Esophagus squamous epithelium (tissue), 5 donors: ENCODE results near the gene KRT4. TPM values are rescaled to one million over a fixed set of nuclear protein-coding genes. Genes with fewer than 3 reads are reported as not detected.
"Not testable (repeated sequence)": the region's sequence is repeated elsewhere in the genome, so short reads cannot be mapped to it uniquely, and the experiment has no call there.

Experiments used
- DNase-seq: peaks from one replicate; lab custom pipeline; 2025; lab: John Stamatoyannopoulos, UW
- H3K27ac ChIP-seq, 4 donors: fragments of 200-600 bp; sonication (generic); one replicate each; pipeline ENCODE4 v1.5.1; 2016 to 2019; ENCODE audit warnings: mild to moderate bottlenecking in 1 of 4
- H3K27me3 ChIP-seq, 4 donors: fragments of 200-600 bp; sonication (generic); 1 replicate in 3 of 4; 2 replicates in 1 of 4; pipeline versions ENCODE4 v1.5.1 to v1.6.0; 2017 to 2021; ENCODE audit warnings: antibody characterized with exemption in 1 of 4
- H3K36me3 ChIP-seq, 3 donors: fragments of 200-600 bp; sonication (generic); one replicate each; pipeline ENCODE4 v1.5.1; 2016 to 2019
- H3K4me1 ChIP-seq, 3 donors: fragments of 200-600 bp; sonication (generic); one replicate each; pipeline ENCODE4 v1.5.1; 2017 to 2019
- H3K4me3 ChIP-seq, 4 donors: fragments of 200-600 bp; sonication (generic); 1 replicate in 3 of 4; 2 replicates in 1 of 4; pipeline ENCODE4 v1.5.1; 2016 to 2019; ENCODE audit warnings: mild to moderate bottlenecking in 2 of 4, moderate library complexity in 1 of 4
- H3K9me3 ChIP-seq, 3 donors: fragments of 200-600 bp; sonication (generic); one replicate each; pipeline ENCODE4 v1.5.1; 2016 to 2019
- POLR2A ChIP-seq, 4 donors: fragments of 450-650 bp; IDR thresholded peaks; one replicate each; pipeline ENCODE4 v1.6.1; 2017; ENCODE audit warnings: antibody characterized with exemption in 4 of 4, mild to moderate bottlenecking in 4 of 4, moderate library complexity in 3 of 4
- WGBS, 2 donors: methylation state at CpG; one replicate each; pipeline ENCODE4 v1.1.5; 2018; 5-methylcytosine and 5-hydroxymethylcytosine counted together
- intact Hi-C: fragments of 100-400 bp; cut with DNase I; formaldehyde crosslinking; loops from one replicate; pipeline ENCODE4 v1.15.0; 2022
- total RNA-seq, 4 donors: library from RNA; depleted of rRNA; stranded (reverse); fragments of >200 nt; gene quantifications; one replicate each; pipeline ENCODE4 v1.1.0, GENCODE V29; 2016
- TF ChIP-seq, protein P1 (sequence below), 6 experiments: fragments of 450-650 bp in 4 of 6; fragments of 200-600 bp in 2 of 6; sonication (generic) in 2 of 6; IDR thresholded peaks; one replicate each; pipeline ENCODE4 v1.5.1; 2016 to 2019; ENCODE audit warnings: antibody characterized with exemption in 6 of 6, mild to moderate bottlenecking in 4 of 6, moderate library complexity in 4 of 6
- donor health status: DM: yes; HTN: yes; CAD: no.

The KRT4 gene
- total RNA-seq, 4 donors from 2014 or later, result 3,147 to 27,876 (median 8,563) TPM

DNA sequence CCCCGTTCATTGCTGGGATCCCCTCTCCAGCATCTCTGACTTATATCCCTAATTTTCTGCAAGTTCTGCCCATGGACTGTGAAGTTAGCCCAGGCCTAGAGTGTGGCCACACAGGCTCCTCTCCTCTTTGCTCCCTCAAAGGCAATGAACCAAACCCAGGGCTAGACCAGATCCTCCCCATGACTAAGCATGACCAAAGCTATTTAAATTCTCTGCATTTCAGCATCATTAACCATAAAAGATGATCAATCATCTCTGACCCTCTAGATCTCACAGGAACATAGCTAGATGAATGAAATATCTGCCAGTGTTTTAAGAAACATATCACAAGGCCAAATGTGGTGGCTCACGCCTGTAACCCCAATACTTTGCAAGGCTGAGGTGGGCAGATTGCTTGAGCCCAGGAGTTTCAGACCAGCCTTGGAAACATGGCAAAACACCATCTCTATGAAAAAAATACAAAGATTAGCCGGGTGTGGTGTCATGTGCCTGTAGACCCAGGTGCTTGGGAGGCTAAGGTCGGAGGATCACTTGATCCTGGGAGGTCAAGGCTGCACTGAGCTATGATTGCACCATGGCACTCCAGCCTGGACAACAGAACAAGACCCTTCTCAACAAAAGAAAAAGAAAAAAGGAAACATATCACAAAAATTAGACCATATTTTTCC is 15.8 kb downstream of the KRT4 start:
- intact Hi-C loops, result no loop called here
- WGBS, 2 donors, result 79 to 90% methylated on average over 4 of the region's 4 CpGs

DNA sequence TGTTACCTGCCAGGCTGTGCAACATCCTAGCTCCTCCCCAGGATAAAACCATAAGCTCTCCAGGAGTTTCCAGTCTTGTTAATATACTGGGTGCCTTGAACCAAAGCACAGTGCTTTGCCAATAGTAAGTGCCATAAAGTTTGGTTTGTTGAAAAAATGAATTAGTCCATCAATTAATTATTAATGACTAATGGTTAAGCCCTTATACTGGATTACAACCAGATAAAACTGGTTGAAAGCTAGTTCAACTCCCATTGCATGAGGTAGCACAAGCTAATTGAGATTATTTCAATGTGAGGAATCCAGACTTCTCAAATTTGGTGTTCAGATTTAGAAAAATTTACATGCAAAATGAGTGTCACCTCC is 16.4 kb downstream of the KRT4 start:
- intact Hi-C loops, result no loop called here
- no peaks in the 10 kb centered on the region for H3K9me3 ChIP-seq
- no peak overlapping the region for H3K4me3 ChIP-seq
- no peaks in the 10 kb centered on the region for H3K27me3 ChIP-seq
- no peak overlapping the region for H3K27ac ChIP-seq
- TF ChIP-seq POLR2A (IDR thresholded peaks at IDR 0.05), result no peak
- TF ChIP-seq, protein P1, sequence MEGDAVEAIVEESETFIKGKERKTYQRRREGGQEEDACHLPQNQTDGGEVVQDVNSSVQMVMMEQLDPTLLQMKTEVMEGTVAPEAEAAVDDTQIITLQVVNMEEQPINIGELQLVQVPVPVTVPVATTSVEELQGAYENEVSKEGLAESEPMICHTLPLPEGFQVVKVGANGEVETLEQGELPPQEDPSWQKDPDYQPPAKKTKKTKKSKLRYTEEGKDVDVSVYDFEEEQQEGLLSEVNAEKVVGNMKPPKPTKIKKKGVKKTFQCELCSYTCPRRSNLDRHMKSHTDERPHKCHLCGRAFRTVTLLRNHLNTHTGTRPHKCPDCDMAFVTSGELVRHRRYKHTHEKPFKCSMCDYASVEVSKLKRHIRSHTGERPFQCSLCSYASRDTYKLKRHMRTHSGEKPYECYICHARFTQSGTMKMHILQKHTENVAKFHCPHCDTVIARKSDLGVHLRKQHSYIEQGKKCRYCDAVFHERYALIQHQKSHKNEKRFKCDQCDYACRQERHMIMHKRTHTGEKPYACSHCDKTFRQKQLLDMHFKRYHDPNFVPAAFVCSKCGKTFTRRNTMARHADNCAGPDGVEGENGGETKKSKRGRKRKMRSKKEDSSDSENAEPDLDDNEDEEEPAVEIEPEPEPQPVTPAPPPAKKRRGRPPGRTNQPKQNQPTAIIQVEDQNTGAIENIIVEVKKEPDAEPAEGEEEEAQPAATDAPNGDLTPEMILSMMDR (IDR thresholded peaks at IDR 0.05), result no peak
- no peaks in the 10 kb centered on the region for H3K36me3 ChIP-seq
- peaks cover 6 to 56% (median 15%) of the 10 kb centered on the region in 3 donors for H3K4me1 ChIP-seq
- DNase-seq, result no peak

More for the DNA sequence above, 15.8 kb downstream of the KRT4 start:
- H3K4me3 ChIP-seq, result no peak overlapping the region
- no peaks in the 10 kb centered on the region for H3K9me3 ChIP-seq
- no peak overlapping the region for H3K27ac ChIP-seq
- peaks cover 6 to 57% (median 15%) of the 10 kb centered on the region in 3 donors for H3K4me1 ChIP-seq
- no peaks in the 10 kb centered on the region for H3K36me3 ChIP-seq
- no peak for TF ChIP-seq POLR2A (IDR thresholded peaks at IDR 0.05)
- TF ChIP-seq, protein P1 (IDR thresholded peaks at IDR 0.05), result no peak
- no peaks in the 10 kb centered on the region for H3K27me3 ChIP-seq
- no peak for DNase-seq

DNA sequence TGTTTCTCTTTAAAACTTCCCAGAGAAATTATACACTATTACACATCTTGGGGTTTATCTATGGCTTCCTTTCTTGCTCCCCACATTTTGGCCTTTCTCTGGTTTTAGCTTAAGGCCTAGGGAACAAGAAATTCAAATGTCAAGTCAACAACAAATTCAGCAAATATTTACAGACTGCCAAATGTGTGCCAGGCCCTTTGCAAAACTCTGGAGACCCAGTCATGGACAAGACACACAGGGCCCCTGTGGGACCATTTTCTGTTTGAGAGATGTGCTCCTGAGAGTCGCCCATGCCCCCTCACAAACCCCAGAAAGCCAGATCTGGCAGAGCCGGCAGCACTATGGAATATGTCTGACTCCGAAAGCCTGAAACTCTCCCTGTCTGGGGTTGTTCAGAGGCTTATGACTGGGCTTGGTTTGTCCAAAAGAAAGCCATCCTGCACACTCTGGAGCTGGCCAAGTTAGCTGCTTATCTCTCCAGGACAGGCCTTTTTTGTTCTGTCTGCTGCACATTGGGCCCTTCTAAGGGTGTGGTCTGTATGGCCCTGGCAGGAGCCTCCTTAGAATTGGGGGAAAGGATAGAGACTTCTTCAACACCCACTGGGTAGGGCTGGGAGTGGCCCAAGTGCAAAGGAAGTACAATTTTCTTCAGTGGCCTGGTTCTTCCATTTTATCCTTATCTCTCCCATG is 16.9 kb downstream of the KRT4 start:
- TF ChIP-seq, protein P1 (IDR thresholded peaks at IDR 0.05), result no peak
- TF ChIP-seq POLR2A (IDR thresholded peaks at IDR 0.05), result no peak
- no peak overlapping the region for H3K27ac ChIP-seq
- H3K27me3 ChIP-seq, result no peaks in the 10 kb centered on the region
- WGBS, 2 donors, result 80% methylated on average over 1 of the region's 3 CpGs
- H3K4me3 ChIP-seq, result no peak overlapping the region
- intact Hi-C loops, result no loop called here
- H3K9me3 ChIP-seq, result no peaks in the 10 kb centered on the region
- no peaks in the 10 kb centered on the region for H3K36me3 ChIP-seq
- H3K4me1 ChIP-seq, result peaks cover 6 to 51% (median 15%) of the 10 kb centered on the region in 3 donors
- no peak for DNase-seq

DNA sequence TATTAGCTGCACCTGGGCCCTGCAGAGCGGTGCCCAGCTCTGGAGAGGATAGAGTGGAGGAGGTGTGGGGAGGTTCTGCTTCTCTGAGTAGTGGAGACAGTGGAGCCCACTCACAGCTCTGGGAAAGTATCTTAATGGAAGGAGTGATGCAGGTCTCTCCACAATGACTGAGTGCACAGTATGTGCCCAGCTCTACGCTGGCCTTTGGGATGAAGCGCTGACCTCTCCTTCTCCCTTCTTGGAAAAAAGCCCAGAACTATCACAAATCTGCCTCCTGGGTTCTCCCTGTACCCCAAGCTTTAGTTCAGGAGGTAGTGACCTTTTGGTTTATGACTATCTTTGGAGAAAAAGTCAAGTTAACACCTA is 17.5 kb downstream of the KRT4 start:
- H3K36me3 ChIP-seq, result no peaks in the 10 kb centered on the region
- no peak overlapping the region for H3K27ac ChIP-seq
- H3K4me3 ChIP-seq, result no peak overlapping the region
- H3K4me1 ChIP-seq, result peaks cover 6 to 45% (median 15%) of the 10 kb centered on the region in 3 donors
- WGBS, 2 donors, result 93 to 95% methylated on average over 2 to 3 of the region's 3 CpGs
- intact Hi-C loops, result no loop called here
- no peaks in the 10 kb centered on the region for H3K9me3 ChIP-seq
- DNase-seq, result no peak
- H3K27me3 ChIP-seq, result peaks cover 0 to 3% (median 0%) of the 10 kb centered on the region in 4 donors
- TF ChIP-seq, protein P1 (IDR thresholded peaks at IDR 0.05), result no peak
- TF ChIP-seq POLR2A (IDR thresholded peaks at IDR 0.05), result no peak

DNA sequence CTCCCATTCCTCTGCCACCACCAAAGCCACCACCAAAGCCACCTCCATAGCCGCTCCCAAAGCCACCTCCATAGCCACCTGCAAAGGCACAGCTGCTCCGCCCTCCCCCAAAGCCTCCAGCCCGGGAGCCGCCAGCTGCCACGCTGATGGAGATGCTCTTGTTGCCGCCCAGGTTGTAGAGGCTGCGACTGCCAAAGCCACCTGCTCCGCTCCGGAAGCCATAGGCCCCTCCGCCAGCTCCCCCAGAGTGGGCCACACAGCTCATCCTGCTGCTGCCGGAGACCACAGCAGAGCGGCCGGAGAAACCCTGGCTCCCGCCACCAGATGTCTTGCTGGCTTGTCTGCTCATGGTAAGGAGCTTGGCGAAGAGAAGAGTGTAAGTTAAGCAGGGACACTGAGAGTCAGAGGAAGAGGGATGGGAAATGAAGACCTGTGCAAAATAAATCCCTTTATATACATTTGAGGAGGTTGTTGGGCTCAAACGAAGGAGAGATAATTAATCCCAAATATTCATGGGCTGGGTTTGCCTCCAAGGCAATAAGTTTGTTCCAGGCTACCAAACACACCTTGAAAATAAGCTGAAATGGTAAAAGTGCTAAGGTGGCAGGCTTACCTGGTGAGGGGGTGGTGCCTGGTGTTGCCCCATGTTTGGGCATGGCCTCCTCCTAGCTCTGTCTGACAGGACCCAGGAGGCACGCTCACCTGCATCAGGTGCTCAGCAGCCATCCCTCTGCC is 18.1 kb downstream of the KRT4 start, which contains the start of gene KRT3:
Gene KRT3, minus strand, starts transcription at position 424 of the 735 bp plus-strand sequence. Its CDS starts 75 bp downstream, at position 349.
- no peak for TF ChIP-seq POLR2A (IDR thresholded peaks at IDR 0.05)
- TF ChIP-seq, protein P1 (IDR thresholded peaks at IDR 0.05), result no peak
- Histone ChIP-seq H3K36me3 (no peaks in the 10 kb centered on the region), H3K27me3 (peaks cover 0 to 9% (median 0%) of the 10 kb centered on the region in 4 donors), H3K9me3 (no peaks in the 10 kb centered on the region), H3K27ac (no peak within 1 kb of the TSS), H3K4me3 (no peak within 1 kb of the TSS), H3K4me1 (peaks cover 6 to 39% (median 15%) of the 10 kb centered on the region in 3 donors)
- no peak for DNase-seq
- intact Hi-C loops, result no loop called here
- WGBS, 2 donors, result 90 to 93% methylated on average over 9 to 10 of the region's 17 CpGs

DNA sequence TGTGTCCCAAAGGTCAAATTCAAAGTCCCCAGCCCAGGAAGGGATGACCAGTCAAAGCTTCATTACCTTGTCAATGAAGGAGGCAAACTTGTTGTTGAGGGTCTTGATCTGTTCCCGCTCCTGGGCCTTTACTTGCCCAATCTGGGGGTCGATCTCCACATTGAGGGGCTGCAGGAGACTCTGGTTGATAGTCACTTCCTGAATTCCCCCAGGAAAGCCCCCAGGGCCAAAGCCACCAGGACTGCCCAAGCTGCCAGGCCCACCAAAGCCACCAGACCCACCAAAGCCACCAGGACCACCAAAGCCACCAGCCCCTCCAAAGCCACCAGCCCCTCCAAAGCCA is 18.6 kb downstream of the KRT4 start:
- H3K4me3 ChIP-seq, intact Hi-C loops, DNase-seq, H3K36me3 ChIP-seq, H3K9me3 ChIP-seq, H3K27ac ChIP-seq: not testable (repeated sequence)
- 88 to 90% methylated on average over 2 of the region's 2 CpGs for WGBS, 2 donors
- Histone ChIP-seq H3K27me3 (peaks cover 0 to 14% (median 0%) of the 10 kb centered on the region in 4 donors), H3K4me1 (peaks cover 3 to 36% (median 11%) of the 10 kb centered on the region in 3 donors)
